H1 (cell line): ENCODE data around the gene UTP25. TPM values are rescaled to one million over a fixed set of nuclear protein-coding genes. Genes with fewer than 3 reads are reported as not detected.

Experiments used
- CTCF ChIA-PET: fragments of 300-600 bp; sonication (Branson Sonifier 250); formaldehyde crosslinking; loops from one replicate; lab custom pipeline; 2021; ENCODE audit not compliant: partially characterized antibody; lab: Charles Lee
- POLR2A ChIA-PET: fragments of 300-600 bp; sonication (Branson Sonifier 250); formaldehyde crosslinking; loops from one replicate; lab custom pipeline; 2021; ENCODE audit warnings: inconsistent platforms; ENCODE audit not compliant: partially characterized antibody; lab: Charles Lee
- DNase-seq, 2 experiments: peaks; one replicate each; pipeline versions ENCODE4 v3.0.0 to v3.0.0-alpha.2; 2010 to 2022; ENCODE audit warnings: low spot score in 2 of 2, low read depth in 1 of 2, mixed read lengths in 1 of 2
- FAIRE-seq: peaks from 2 replicates; lab custom pipeline; 2011; peaks lifted over from hg19 to GRCh38; lab: Jason Lieb, UNC
- H2AFZ ChIP-seq: 2 replicates; pipeline ENCODE4 v1.8.1; 2012; ENCODE audit warnings: low read length, inconsistent platforms
- H2AK5ac ChIP-seq: 2 replicates; pipeline ENCODE4 v1.6.1; 2013; ENCODE audit warnings: low read depth, low read length
- H2BK120ac ChIP-seq: replicated peaks from 2 replicates; pipeline ENCODE3; 2013; ENCODE audit warnings: low read depth, low read length, inconsistent platforms
- H2BK12ac ChIP-seq: 2 replicates; pipeline ENCODE4 v1.6.1; 2013; ENCODE audit warnings: low read depth, low read length
- H2BK15ac ChIP-seq: 2 replicates; pipeline ENCODE4 v1.6.1; 2013; ENCODE audit warnings: low read length
- H2BK20ac ChIP-seq: 2 replicates; pipeline ENCODE4 v1.6.1; 2013; ENCODE audit warnings: low read length
- H2BK5ac ChIP-seq: 2 replicates; pipeline ENCODE4 v1.6.1; 2013; ENCODE audit warnings: low read depth, low read length
- H3K14ac ChIP-seq: 2 replicates; pipeline ENCODE4 v1.6.1; 2013; ENCODE audit warnings: inconsistent platforms; ENCODE audit not compliant: insufficient read length
- H3K18ac ChIP-seq: 2 replicates; pipeline ENCODE4 v1.6.1; 2013; ENCODE audit warnings: low read length; ENCODE audit errors: extremely low read depth
- H3K23ac ChIP-seq: 2 replicates; pipeline ENCODE4 v1.6.1; 2013; ENCODE audit warnings: inconsistent platforms; ENCODE audit not compliant: insufficient read length
- H3K23me2 ChIP-seq: 2 replicates; pipeline ENCODE4 v1.6.1; 2013; ENCODE audit warnings: low read depth, low read length
- H3K27ac ChIP-seq: 2 replicates; pipeline ENCODE4 v1.6.1; 2011; ENCODE audit warnings: low read depth, low read length, inconsistent platforms
- H3K27me3 ChIP-seq, 4 experiments: replicated peaks in 1 of 4; 1 replicate in 1 of 4; 2 replicates in 3 of 4; pipeline versions ENCODE4 v1.6.1 to v1.8.1; 2011 to 2013; ENCODE audit warnings: low read length in 3 of 4, mild to moderate bottlenecking in 3 of 4, inconsistent platforms in 2 of 4, mixed read lengths in 2 of 4, moderate library complexity in 1 of 4; ENCODE audit not compliant: control insufficient read depth in 3 of 4, insufficient read depth in 3 of 4; ENCODE audit errors: extremely low read depth in 1 of 4
- H3K36me3 ChIP-seq, 4 experiments: 2 replicates each; pipeline versions ENCODE4 v1.6.1 to v1.8.1; 2011 to 2013; ENCODE audit warnings: mild to moderate bottlenecking in 4 of 4, low read length in 3 of 4, moderate library complexity in 2 of 4, control low read depth in 1 of 4, inconsistent platforms in 1 of 4; ENCODE audit not compliant: insufficient read depth in 4 of 4, control insufficient read depth in 2 of 4
- H3K4ac ChIP-seq: replicated peaks from 2 replicates; pipeline ENCODE3; 2013; ENCODE audit warnings: low read length, low read depth, mixed read lengths, inconsistent platforms; ENCODE audit not compliant: insufficient read length
- H3K4me1 ChIP-seq, 4 experiments: replicated peaks in 1 of 4; 1 replicate in 1 of 4; 2 replicates in 3 of 4; pipeline versions ENCODE4 v1.6.1 to v1.8.1; 2011 to 2013; ENCODE audit warnings: low read length in 3 of 4, inconsistent platforms in 2 of 4, mixed read lengths in 1 of 4; ENCODE audit not compliant: insufficient read depth in 4 of 4, control insufficient read depth in 3 of 4
- H3K4me2 ChIP-seq, 2 experiments: 2 replicates each; pipeline versions ENCODE4 v1.6.1 to v1.8.1; 2011 to 2013; ENCODE audit warnings: low read depth in 2 of 2, low read length in 2 of 2, control low read depth in 1 of 2, inconsistent platforms in 1 of 2, mild to moderate bottlenecking in 1 of 2; ENCODE audit not compliant: insufficient read depth in 1 of 2
- H3K4me3 ChIP-seq, 4 experiments: fragments of 200-600, 300-600 bp in 1 of 4; sonication (generic), shearing (Covaris generic), sonication (Bioruptor Twin) in 1 of 4; 2 replicates each; pipeline versions ENCODE4 v1.5.1 to v1.8.1; 2011 to 2016; ENCODE audit warnings: low read length in 4 of 4, low read depth in 3 of 4, control low read depth in 2 of 4, inconsistent platforms in 2 of 4, mild to moderate bottlenecking in 2 of 4, mixed read lengths in 1 of 4, moderate library complexity in 1 of 4; ENCODE audit not compliant: insufficient read depth in 2 of 4; ENCODE audit errors: extremely low read depth in 1 of 4
- H3K56ac ChIP-seq: replicated peaks from 2 replicates; pipeline ENCODE3; 2013; ENCODE audit warnings: low read depth, mild to moderate bottlenecking, mixed read lengths, low read length, inconsistent platforms; ENCODE audit not compliant: insufficient read length
- H3K79me1 ChIP-seq: 2 replicates; pipeline ENCODE4 v1.6.1; 2013; ENCODE audit warnings: low read depth, low read length, control low read depth
- H3K79me2 ChIP-seq, 2 experiments: 2 replicates each; pipeline versions ENCODE4 v1.6.1 to v1.8.1; 2012 to 2013; ENCODE audit warnings: low read length in 2 of 2, mild to moderate bottlenecking in 2 of 2, inconsistent platforms in 1 of 2; ENCODE audit not compliant: insufficient read depth in 2 of 2, control insufficient read depth in 1 of 2
- H3K9ac ChIP-seq, 4 experiments: replicated peaks in 1 of 4; 1 replicate in 1 of 4; 2 replicates in 3 of 4; pipeline versions ENCODE4 v1.6.1 to v1.8.1; 2011 to 2013; ENCODE audit warnings: low read depth in 3 of 4, low read length in 3 of 4, control low read depth in 2 of 4, mild to moderate bottlenecking in 2 of 4, moderate library complexity in 2 of 4, inconsistent platforms in 1 of 4; ENCODE audit errors: extremely low read depth in 1 of 4
- H3K9me3 ChIP-seq, 2 experiments: 2 replicates each; pipeline versions ENCODE4 v1.6.1 to v1.8.1; 2012 to 2013; ENCODE audit warnings: mild to moderate bottlenecking in 2 of 2, moderate library complexity in 2 of 2, control low read depth in 1 of 2, inconsistent platforms in 1 of 2, low read depth in 1 of 2, low read length in 1 of 2, mixed read lengths in 1 of 2; ENCODE audit not compliant: insufficient read depth in 2 of 2
- H4K20me1 ChIP-seq, 2 experiments: replicated peaks in 1 of 2; 2 replicates each; pipeline versions ENCODE3 to v1.8.1; 2011 to 2013; ENCODE audit warnings: inconsistent platforms in 2 of 2, low read length in 2 of 2, mild to moderate bottlenecking in 1 of 2; ENCODE audit not compliant: insufficient read depth in 2 of 2, control insufficient read depth in 1 of 2
- H4K5ac ChIP-seq: 2 replicates; pipeline ENCODE4 v1.6.1; 2013; ENCODE audit warnings: low read length, low read depth, mixed read lengths, inconsistent platforms; ENCODE audit not compliant: insufficient read length
- H4K8ac ChIP-seq: 2 replicates; pipeline ENCODE4 v1.8.0; 2013; ENCODE audit warnings: mild to moderate bottlenecking, moderate library complexity, low read length, inconsistent platforms; ENCODE audit not compliant: insufficient read depth; ENCODE audit errors: extremely low read depth
- H4K91ac ChIP-seq: replicated peaks from 2 replicates; pipeline ENCODE3; 2013; ENCODE audit warnings: low read length, mixed read lengths, inconsistent platforms; ENCODE audit not compliant: insufficient read length
- CBX5 ChIP-seq: fragments of 300-800, 300-1000 bp; sonication (generic); IDR thresholded peaks from 2 replicates; pipeline ENCODE4 v1.7.1; 2016; ENCODE audit warnings: antibody characterized with exemption, low read length, low read depth
- CHD1 ChIP-seq: IDR thresholded peaks from 2 replicates; pipeline ENCODE4 v1.6.1; 2012; ENCODE audit warnings: low read depth, low read length, improper control_type of control experiment
- CHD2 ChIP-seq: IDR thresholded peaks from 2 replicates; pipeline ENCODE4 v1.6.1; 2012; ENCODE audit warnings: low read length, improper control_type of control experiment
- CREB1 ChIP-seq: IDR thresholded peaks from 2 replicates; pipeline ENCODE4 v1.6.1; 2012; ENCODE audit warnings: inconsistent platforms
- CTBP2 ChIP-seq: IDR thresholded peaks from 2 replicates; pipeline ENCODE4 v1.7.0; 2011; ENCODE audit warnings: borderline replicate concordance, mild to moderate bottlenecking, moderate library complexity, mixed read lengths, low read length; ENCODE audit not compliant: insufficient read depth, insufficient read length
- GTF2F1 ChIP-seq: IDR thresholded peaks from 2 replicates; pipeline ENCODE4 v1.6.1; 2012; ENCODE audit warnings: low read depth, low read length, improper control_type of control experiment, borderline replicate concordance
- KDM4A ChIP-seq: IDR thresholded peaks from one replicate; pipeline ENCODE4 v1.7.1; 2012; ENCODE audit warnings: low read depth, mild to moderate bottlenecking, moderate library complexity, low read length, inconsistent platforms; ENCODE audit not compliant: severe bottlenecking
- KDM5A ChIP-seq: fragments of 200-600 bp; IDR thresholded peaks from 2 replicates; pipeline ENCODE4 v1.7.1; 2012; ENCODE audit warnings: mild to moderate bottlenecking, low read length, inconsistent platforms, mixed read lengths
- MAFK ChIP-seq: IDR thresholded peaks from 2 replicates; pipeline ENCODE4 v1.6.1; 2012; ENCODE audit warnings: low read depth, mild to moderate bottlenecking, improper control_type of control experiment, low read length
- POLR2A ChIP-seq, 2 experiments: IDR thresholded peaks; 1 replicate in 1 of 2; 2 replicates in 1 of 2; pipeline ENCODE4 v1.6.1; 2011; ENCODE audit warnings: low read depth in 2 of 2, low read length in 2 of 2, mild to moderate bottlenecking in 2 of 2; ENCODE audit errors: control extremely low read depth in 1 of 2
- POU5F1 ChIP-seq: IDR thresholded peaks from 2 replicates; pipeline ENCODE4 v1.6.1; 2011; ENCODE audit warnings: low read depth, mild to moderate bottlenecking, low read length, moderate library complexity
- RFX5 ChIP-seq: IDR thresholded peaks from 2 replicates; pipeline ENCODE4 v1.6.1; 2011; ENCODE audit warnings: low read depth, low read length, improper control_type of control experiment, borderline replicate concordance
- SAP30 ChIP-seq: fragments of 300-600 bp; sonication (generic); IDR thresholded peaks from 2 replicates; pipeline ENCODE4 v1.7.1; 2012; ENCODE audit warnings: low read length, moderate library complexity, mild to moderate bottlenecking, inconsistent platforms; ENCODE audit not compliant: insufficient read depth, insufficient replicate concordance
- SP4 ChIP-seq: IDR thresholded peaks from 2 replicates; pipeline ENCODE4 v1.6.1; 2012; ENCODE audit warnings: low read length, inconsistent platforms
- TAF7 ChIP-seq: optimal IDR thresholded peaks from 2 replicates; pipeline ENCODE3; 2011; ENCODE audit warnings: low read depth, mild to moderate bottlenecking, inconsistent platforms, low read length, moderate library complexity, borderline replicate concordance
- WGBS, 2 experiments: shearing (Covaris generic) in 1 of 2; methylation state at CpG; one replicate each; pipeline versions ENCODE4 v1.1.6 to v1.1.7; 2013 to 2015; ENCODE audit warnings: low lambda C conversion rate in 2 of 2, mixed read lengths in 2 of 2, inconsistent platforms in 1 of 2, low coverage in 1 of 2, missing lambda C conversion rate in 1 of 2; ENCODE audit not compliant: insufficient replicate concordance in 2 of 2, insufficient coverage in 1 of 2, insufficient read length in 1 of 2; ENCODE audit errors: extremely low coverage in 1 of 2, missing lambda C conversion rate in 1 of 2; 5-methylcytosine and 5-hydroxymethylcytosine counted together
- polyA plus RNA-seq, 7 experiments: library from polyadenylated mRNA; depleted of rRNA in 3 of 7; stranded (reverse) in 5 of 7; unstranded in 2 of 7; fragments of >200 nt in 5 of 7; fragments of 200-250 nt in 2 of 7; gene quantifications; 1 replicate in 5 of 7; 2 replicates in 1 of 7; 4 replicates in 1 of 7; pipeline versions ENCODE4 v1.2.1 to v1.2.3, GENCODE V29; 2011 to 2013; ENCODE audit warnings: missing spikeins in 2 of 7, mixed read lengths in 2 of 7
- total RNA-seq: library from RNA; stranded (reverse); fragmentation: NEBNext Ultra II Directional; extraction: Animal tissue kit (Norgen Biotek cat#: 25700); gene quantifications from 2 replicates; pipeline ENCODE4 v1.2.1, GENCODE V29; 2021

UTP25 gene
- total and polyA plus RNA-seq, 2 of the 8 experiments (the other 6 are each of a cell fraction or from before 2014, with no cell fraction given): 4.0 to 7.6 TPM

DNA sequence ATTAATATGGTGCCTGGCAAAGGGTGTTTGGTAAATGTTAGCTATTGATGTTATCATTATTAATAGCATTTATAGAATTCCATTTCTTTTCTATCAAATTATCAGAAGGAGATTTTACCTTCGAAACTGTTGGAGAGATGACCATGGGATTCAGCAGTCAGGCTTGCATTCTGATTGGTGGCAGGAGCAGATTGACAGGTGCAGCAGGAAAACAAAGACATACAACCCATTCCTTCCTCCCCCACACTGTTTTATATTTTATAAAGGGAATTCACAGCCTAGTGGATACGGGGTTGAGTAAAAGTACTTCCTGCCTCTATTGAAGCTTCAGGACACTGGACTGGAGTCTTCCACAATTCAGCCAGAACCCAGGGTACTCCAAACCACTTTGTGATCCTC lies 55.2 kb downstream of the UTP25 start:
- Histone ChIP-seq H3K23me2 (no peaks in the 10 kb centered on the region), H3K4me2 (no peak overlapping the region), H3K4ac (no peak overlapping the region), H3K14ac (no peak overlapping the region), H3K9ac (no peak overlapping the region), H4K5ac (no peak overlapping the region), H3K79me1 (no peaks in the 10 kb centered on the region), H3K4me1 (no peaks in the 10 kb centered on the region; a peak in 1 of 7 replicates), H3K9me3 (no peaks in the 10 kb centered on the region), H3K36me3 (no peaks in the 10 kb centered on the region), H3K27me3 (no peaks in the 10 kb centered on the region), H3K23ac (no peak overlapping the region), H3K4me3 (no peak overlapping the region), H3K79me2 (no peaks in the 10 kb centered on the region), H3K27ac (no peak overlapping the region), H3K18ac (no peak overlapping the region), H4K8ac (no peak overlapping the region), H2AK5ac (no peak overlapping the region), H3K56ac (no peak overlapping the region), H4K91ac (no peak overlapping the region), H2AFZ (no peak overlapping the region), H2BK120ac (no peak overlapping the region), H2BK12ac (no peak overlapping the region), H2BK15ac (no peak overlapping the region), H4K20me1 (no peaks in the 10 kb centered on the region), H2BK20ac (no peak overlapping the region), H2BK5ac (no peak overlapping the region)
- ChIA-PET POLR2A (no interaction called here), CTCF (interaction anchor here (1.1 to 1.4 kb wide), 2 partner anchors 8 to 22 kb away, joined by 3 to 4 read pairs; no protein-coding TSS in a partner anchor)
- 86% methylated on average over 2 of the region's 2 CpGs; no CpG with 5 or more reads in 1 of the 2 experiments for WGBS, 2 experiments
- no peak for DNase-seq
- FAIRE-seq: no peak
- no peak for TF ChIP-seq KDM4A
- TF ChIP-seq POLR2A (IDR thresholded peaks at IDR 0.05; ENCODE audit: control extremely low read depth in 1 of 2, low read depth in 2 of 2, low read length in 2 of 2): no peak
- TF ChIP-seq GTF2F1: no peak
- no peak for TF ChIP-seq TAF7
- no peak for TF ChIP-seq SAP30
- no peak for TF ChIP-seq CHD2
- TF ChIP-seq CTBP2: no peak
- no peak for TF ChIP-seq CREB1
- no peak for TF ChIP-seq CBX5
- no peak for TF ChIP-seq CHD1
- TF ChIP-seq MAFK: no peak
- no peak for TF ChIP-seq POU5F1
- no peak for TF ChIP-seq KDM5A
- TF ChIP-seq SP4: no peak
- no peak for TF ChIP-seq RFX5
